Stomach smooth muscle (tissue), 2 donors: Measurements from ENCODE around the gene TENM4.

Experiments
- H3K27ac ChIP-seq: one replicate; pipeline ENCODE4 v1.7.0; 2013; ENCODE audit warnings: mild to moderate bottlenecking, low read length, inconsistent platforms
- H3K27me3 ChIP-seq, 2 donors: one replicate each; pipeline ENCODE4 v1.7.0; 2013; ENCODE audit warnings: low read length in 2 of 2; ENCODE audit not compliant: insufficient read depth in 2 of 2, control insufficient read depth in 1 of 2
- H3K36me3 ChIP-seq, 2 donors: one replicate each; pipeline ENCODE4 v1.7.0; 2013; ENCODE audit warnings: low read length in 2 of 2; ENCODE audit not compliant: control insufficient read depth in 2 of 2, insufficient read depth in 2 of 2
- H3K4me1 ChIP-seq: one replicate; pipeline ENCODE4 v1.7.0; 2013; ENCODE audit warnings: low read length; ENCODE audit not compliant: control insufficient read depth, insufficient read depth
- H3K4me3 ChIP-seq, 2 donors: one replicate each; pipeline ENCODE4 v1.7.0; 2013; ENCODE audit warnings: low read length in 2 of 2
- H3K9ac ChIP-seq, 2 donors: one replicate each; pipeline ENCODE4 v1.7.0; 2013; ENCODE audit warnings: low read length in 2 of 2, mild to moderate bottlenecking in 1 of 2
- H3K9me3 ChIP-seq, 2 donors: one replicate each; pipeline ENCODE4 v1.7.0; 2013; ENCODE audit warnings: low read length in 2 of 2; ENCODE audit not compliant: control insufficient read depth in 2 of 2
- donor health status: healthy.
- donor health status: Pancreatic carcinoma.

Gene TENM4

DNA sequence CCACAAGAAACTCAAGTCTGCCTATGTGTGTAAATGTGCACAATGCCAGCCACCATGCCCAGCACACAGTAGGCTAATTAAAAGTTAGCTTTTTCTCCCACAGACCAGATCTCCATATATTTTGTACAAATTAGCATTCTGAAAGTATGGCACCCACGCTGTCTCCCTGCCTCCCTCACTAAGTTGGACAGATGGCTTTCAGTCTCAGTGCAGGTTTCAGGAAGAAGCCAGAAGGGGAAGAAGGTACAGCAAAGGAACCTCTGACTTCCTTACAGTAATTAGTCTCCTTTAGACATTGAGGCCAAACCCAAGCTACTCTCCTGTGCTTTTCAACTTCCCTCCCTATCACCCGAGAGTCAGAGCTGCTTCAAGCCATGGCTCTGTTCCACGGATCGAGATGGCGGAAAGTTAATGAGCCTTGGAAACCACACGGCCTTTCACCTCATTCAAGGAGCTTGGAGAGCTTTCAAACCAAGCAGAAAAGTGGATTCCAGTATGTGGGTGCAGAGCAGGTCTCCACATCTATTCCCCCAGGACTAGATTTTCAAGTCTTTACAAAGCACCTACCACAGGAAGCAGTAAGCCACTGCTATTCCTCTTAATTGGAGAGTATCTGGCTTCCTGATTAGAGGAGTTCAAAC is 645.1 kb downstream of the TENM4 start:
- Histone ChIP-seq H3K27me3 (peaks cover 0 to 2% of the 10 kb centered on the region in 2 donors), H3K9ac (no peak overlapping the region), H3K4me1 (peaks cover 20% of the 10 kb centered on the region), H3K27ac (no peak overlapping the region), H3K4me3 (no peak overlapping the region), H3K36me3 (no peaks in the 10 kb centered on the region), H3K9me3 (no peaks in the 10 kb centered on the region)

DNA sequence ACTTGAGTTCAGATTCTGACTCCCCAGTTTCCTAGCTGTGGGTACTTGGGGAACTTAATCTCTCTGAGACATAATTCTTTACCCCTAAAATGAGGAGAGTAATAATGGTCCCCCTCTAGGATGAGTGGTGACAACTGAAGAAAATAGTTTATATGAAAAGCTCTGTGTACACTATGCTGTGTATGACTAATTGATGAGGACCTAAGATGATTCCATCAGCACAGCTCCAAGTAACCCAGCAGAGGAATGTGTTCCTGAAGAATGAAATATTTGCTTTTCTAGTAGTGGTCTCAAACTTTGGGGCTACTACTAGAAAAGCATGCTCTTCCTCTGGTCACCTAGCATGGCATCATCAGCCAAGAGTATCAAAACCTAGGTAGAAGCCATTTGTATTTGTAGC is 648.9 kb downstream of the TENM4 start:
- no peaks in the 10 kb centered on the region for H3K9me3 ChIP-seq
- H3K9ac ChIP-seq: no peak overlapping the region
- H3K27ac ChIP-seq: no peak overlapping the region
- H3K4me1 ChIP-seq: peaks cover 6% of the 10 kb centered on the region
- H3K4me3 ChIP-seq: no peak overlapping the region
- peaks cover 0 to 2% of the 10 kb centered on the region in 2 donors for H3K27me3 ChIP-seq
- H3K36me3 ChIP-seq: no peaks in the 10 kb centered on the region

DNA sequence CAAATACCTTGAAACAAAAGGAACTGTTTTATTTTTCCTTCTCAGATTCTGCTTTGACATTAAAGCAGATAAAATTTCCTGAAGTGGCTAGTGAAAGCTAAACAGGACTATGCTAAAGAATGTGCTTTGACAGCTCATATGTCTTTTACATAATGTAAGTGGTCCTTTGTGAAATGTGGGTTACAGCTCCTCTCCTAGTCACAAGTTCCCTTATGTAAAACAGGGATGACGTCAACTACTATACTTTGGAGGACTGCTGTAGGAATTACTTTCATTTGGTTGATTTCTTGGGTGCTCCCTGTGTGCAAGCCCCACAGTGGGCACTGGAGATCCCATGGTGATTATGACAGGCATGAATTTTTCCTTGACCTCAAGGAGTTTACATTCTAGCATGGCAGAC is 649.6 kb downstream of the TENM4 start:
- no peaks in the 10 kb centered on the region for H3K36me3 ChIP-seq
- H3K4me1 ChIP-seq: peaks cover 6% of the 10 kb centered on the region
- H3K9ac ChIP-seq: no peak overlapping the region

DNA sequence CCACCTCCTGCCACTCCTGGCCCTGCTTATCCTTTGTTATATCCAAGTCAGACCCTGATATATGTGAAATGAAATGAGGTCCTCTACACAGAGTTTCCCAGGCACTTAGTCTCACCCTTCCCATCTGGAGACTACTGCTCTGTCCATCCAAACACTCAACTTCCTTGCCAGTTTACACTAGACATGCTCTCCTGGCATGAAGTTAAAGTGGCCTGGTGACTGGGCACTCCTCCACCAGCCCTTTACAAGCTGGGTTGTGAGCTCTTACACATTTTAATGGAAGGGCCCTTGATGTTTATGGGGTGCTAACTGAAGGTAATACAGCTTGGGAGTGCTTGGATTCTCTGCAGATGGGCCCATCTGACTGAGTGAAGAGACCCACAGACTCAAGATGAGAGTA is 650.0 kb downstream of the TENM4 start:
- Histone ChIP-seq H3K27ac (no peak overlapping the region), H3K9me3 (no peaks in the 10 kb centered on the region), H3K36me3 (no peaks in the 10 kb centered on the region), H3K4me3 (no peak overlapping the region), H3K4me1 (peaks cover 6% of the 10 kb centered on the region), H3K27me3 (peaks cover 0 to 2% of the 10 kb centered on the region in 2 donors), H3K9ac (no peak overlapping the region)

More for the DNA sequence above, 649.6 kb downstream of the TENM4 start:
- no peaks in the 10 kb centered on the region for H3K9me3 ChIP-seq
- no peak overlapping the region for H3K27ac ChIP-seq
- peaks cover 0 to 2% of the 10 kb centered on the region in 2 donors for H3K27me3 ChIP-seq
- H3K4me3 ChIP-seq: no peak overlapping the region

DNA sequence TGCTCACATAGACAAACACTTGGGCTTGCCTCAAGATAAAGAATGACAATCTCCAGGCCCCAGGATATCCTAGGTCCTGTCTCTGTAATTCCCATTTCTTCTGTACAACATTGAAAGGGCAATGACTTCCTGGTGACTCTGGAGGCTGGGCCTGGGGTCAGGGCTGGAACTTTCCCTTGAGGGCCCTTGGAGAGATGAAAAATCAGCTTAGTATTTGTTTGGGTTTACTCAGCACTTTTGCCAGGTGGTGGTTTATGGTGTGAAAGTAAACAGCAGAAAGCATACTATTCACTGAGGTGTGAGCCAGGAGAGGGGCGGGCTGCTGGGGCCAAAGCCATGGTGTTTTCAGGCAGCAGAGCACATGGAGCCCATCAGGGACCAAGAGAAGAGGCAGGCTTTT is 651.5 kb downstream of the TENM4 start:
- Histone ChIP-seq H3K4me1 (peaks cover 6% of the 10 kb centered on the region), H3K9me3 (no peaks in the 10 kb centered on the region), H3K27ac (no peak overlapping the region), H3K9ac (no peak overlapping the region), H3K36me3 (no peaks in the 10 kb centered on the region), H3K4me3 (no peak overlapping the region), H3K27me3 (peaks cover 0 to 2% of the 10 kb centered on the region in 2 donors)

DNA sequence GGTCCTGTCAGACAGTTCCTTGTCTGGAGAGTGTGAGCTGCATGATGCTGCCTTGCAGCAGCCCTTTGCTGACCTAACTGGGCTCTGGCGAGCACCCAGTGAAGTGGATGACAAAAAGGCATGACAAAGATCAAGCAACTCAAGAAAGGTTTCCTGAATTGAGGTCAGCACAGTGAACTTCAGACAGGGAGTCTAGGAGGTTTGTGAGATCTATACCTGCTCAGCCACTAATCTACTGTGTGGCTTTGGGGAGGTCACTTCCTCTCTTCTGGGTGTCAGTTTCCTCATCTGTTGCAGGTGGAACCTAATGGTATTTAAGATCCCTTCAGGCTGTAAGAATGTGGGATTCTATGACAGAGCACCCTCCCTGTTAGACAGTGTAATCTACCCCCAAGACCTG is 652.3 kb downstream of the TENM4 start:
- Histone ChIP-seq H3K9ac (no peak overlapping the region), H3K4me1 (peaks cover 6% of the 10 kb centered on the region), H3K9me3 (no peaks in the 10 kb centered on the region), H3K36me3 (no peaks in the 10 kb centered on the region), H3K4me3 (no peak overlapping the region), H3K27ac (no peak overlapping the region), H3K27me3 (no peaks in the 10 kb centered on the region)

DNA sequence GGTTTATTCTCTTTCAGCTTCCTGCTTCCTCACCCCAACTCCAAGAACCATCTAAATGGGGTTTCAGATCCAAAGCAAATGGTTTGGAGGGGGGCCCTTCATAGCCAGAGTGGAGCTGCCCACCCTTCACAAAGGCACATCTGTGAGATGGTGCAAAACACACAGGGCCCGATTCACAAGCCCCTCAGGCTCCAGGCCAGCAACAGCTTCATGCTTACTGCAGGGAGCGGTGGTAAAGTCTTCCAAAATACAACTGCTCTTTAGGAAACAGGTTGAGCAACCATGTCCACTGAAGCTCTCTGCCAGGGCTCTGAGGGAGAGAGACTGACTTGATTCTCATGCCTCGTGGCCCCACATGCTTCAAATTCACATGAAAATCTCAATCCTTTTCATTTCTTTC is 653.1 kb downstream of the TENM4 start:
- H3K4me3 ChIP-seq: no peak overlapping the region
- peaks cover 6% of the 10 kb centered on the region for H3K4me1 ChIP-seq
- H3K9ac ChIP-seq: no peak overlapping the region
- H3K36me3 ChIP-seq: no peaks in the 10 kb centered on the region
- no peak overlapping the region for H3K27ac ChIP-seq
- no peaks in the 10 kb centered on the region for H3K9me3 ChIP-seq
- H3K27me3 ChIP-seq: no peaks in the 10 kb centered on the region

DNA sequence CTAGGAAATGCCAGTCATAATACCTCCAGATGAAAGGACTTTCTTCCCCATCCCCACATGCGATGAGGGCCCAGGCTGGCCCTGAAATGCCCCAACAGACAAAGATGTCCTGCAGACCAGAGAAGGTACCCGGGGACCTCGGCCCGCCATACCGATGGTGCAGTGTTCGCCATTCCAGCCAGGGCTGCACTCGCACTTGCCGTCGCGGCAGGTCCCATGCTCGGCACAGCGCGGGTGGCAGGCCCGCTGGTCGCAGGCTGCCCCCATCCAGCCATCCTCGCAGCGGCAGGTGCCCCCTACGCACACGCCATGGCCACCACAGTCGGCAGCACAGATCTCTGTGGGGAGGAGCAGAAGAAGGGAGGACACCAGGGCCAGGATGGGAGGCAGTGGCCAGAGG is 654.1 kb downstream of the TENM4 start:
- Histone ChIP-seq H3K4me1 (peaks cover 6% of the 10 kb centered on the region), H3K27ac (no peak overlapping the region), H3K9ac (no peak overlapping the region), H3K27me3 (no peaks in the 10 kb centered on the region), H3K4me3 (no peak overlapping the region), H3K36me3 (no peaks in the 10 kb centered on the region), H3K9me3 (no peaks in the 10 kb centered on the region)

DNA sequence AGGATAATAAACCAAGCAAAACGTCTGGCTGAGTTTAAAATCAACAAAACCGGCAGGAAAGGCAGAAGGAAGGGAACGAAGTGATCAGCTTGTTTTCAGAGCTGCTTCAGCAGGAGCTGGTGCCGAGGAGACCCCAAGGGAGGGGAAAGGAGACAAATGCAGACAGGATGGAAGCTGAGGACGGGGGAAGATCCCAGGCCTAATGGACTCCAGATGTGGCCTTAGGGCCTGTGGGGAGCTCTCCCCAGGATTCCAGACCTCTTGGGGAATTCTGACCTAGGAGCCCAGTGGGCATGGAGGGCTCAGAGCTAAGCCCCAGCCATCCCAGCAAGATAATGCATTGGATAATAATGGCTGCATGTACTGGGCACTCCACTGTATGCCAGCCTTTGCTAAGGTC is 654.7 kb downstream of the TENM4 start:
- no peak overlapping the region for H3K9ac ChIP-seq

DNA sequence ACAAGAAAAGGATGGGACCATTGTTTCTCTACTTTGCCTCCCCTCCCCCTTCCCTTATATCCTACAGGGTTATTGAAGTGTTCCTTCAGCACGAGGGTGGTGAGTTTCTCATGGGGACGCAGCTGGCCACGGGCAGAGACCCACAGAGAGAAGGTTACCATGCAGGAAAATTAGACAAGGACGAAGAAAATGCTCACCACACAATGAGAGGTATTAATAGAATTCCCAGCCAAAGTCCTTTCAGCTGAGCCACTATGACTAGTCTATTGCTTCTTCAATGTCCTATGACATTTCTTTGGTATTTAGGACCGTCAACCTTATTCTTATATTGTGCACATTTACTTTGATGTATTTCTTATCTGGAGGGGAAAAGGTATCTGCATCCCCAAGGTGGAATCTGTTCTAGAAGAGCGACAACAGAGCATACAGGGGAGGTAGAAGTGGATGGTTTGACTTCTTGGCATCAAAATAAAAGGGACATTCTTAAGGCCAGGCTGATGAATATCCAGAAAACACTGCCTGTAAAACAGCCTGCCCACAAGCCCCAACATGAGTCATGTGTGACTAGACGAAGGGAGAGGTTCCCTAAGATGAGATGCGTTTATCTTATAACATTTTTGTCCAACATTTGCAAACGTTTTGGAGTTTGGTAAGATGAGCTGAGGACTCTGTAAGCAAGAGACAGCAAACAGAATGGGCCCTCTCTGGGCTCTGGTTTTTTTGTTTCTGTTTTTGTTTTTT is 656.3 kb downstream of the TENM4 start:
- H3K4me1 ChIP-seq: no peaks in the 10 kb centered on the region
- H3K4me3 ChIP-seq: no peak overlapping the region
- H3K27ac ChIP-seq: no peak overlapping the region
- H3K36me3 ChIP-seq: no peaks in the 10 kb centered on the region
- H3K9me3 ChIP-seq: no peaks in the 10 kb centered on the region
- H3K9ac ChIP-seq: no peak overlapping the region
- H3K27me3 ChIP-seq: no peaks in the 10 kb centered on the region

More for the DNA sequence above, 654.7 kb downstream of the TENM4 start:
- Histone ChIP-seq H3K36me3 (no peaks in the 10 kb centered on the region), H3K27me3 (no peaks in the 10 kb centered on the region), H3K4me3 (no peak overlapping the region), H3K4me1 (peaks cover 6% of the 10 kb centered on the region), H3K9me3 (no peaks in the 10 kb centered on the region), H3K27ac (no peak overlapping the region)

DNA sequence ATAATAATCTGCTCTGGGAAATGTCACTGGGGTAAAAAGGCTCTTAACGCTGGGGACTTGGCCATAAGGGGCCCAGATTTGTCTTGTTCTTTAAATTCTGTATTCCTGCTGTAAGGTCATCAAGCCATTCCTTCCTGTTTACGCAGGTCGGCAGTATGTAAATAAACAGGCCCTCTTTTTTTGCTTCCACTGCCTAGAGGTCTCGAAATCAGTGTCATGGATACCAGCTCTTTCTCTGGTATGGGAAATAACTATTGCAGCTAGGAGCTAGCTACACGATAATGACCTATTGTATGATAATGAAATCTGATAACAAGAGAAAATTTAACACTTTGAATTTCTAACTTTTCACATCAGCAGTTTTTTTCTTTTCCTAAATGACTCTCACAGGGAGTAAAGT is 657.0 kb downstream of the TENM4 start:
- Histone ChIP-seq H3K4me1 (no peaks in the 10 kb centered on the region), H3K27me3 (no peaks in the 10 kb centered on the region), H3K27ac (no peak overlapping the region), H3K9ac (no peak overlapping the region), H3K4me3 (no peak overlapping the region), H3K36me3 (no peaks in the 10 kb centered on the region), H3K9me3 (no peaks in the 10 kb centered on the region)
